NCI-H1048 (cell line): ENCODE measurements around the gene SERAC1.
"Not testable (repeated sequence)": the region's sequence is repeated elsewhere in the genome, so short reads cannot be mapped to it uniquely, and the experiment has no call there.

ENCODE experiments used
- DNase-seq: peaks from one replicate; lab custom pipeline; 2025; lab: John Stamatoyannopoulos, UW

The SERAC1 gene

GRCh38 chr6:158174514-158174913, 6.5 kb upstream of the SERAC1 start:
- no peak for DNase-seq

- no peak for DNase-seq
These were observed 6.0 kb upstream of the SERAC1 start for GRCh38 chr6:158174024-158174423.

- no peak for DNase-seq
These were observed 3.9 kb upstream of the SERAC1 start for GRCh38 chr6:158172001-158172400.

- no peak for DNase-seq
These were observed 2.6 kb upstream of the SERAC1 start for GRCh38 chr6:158170656-158171081.

GRCh38 chr6:158169634-158170033, 1.6 kb upstream of the SERAC1 start:
- not testable (repeated sequence) for DNase-seq

- no peak for DNase-seq
These were observed 2.1 kb downstream of the SERAC1 start for GRCh38 chr6:158165919-158166416.

GRCh38 chr6:158164579-158165170, 3.4 kb downstream of the SERAC1 start:
- no peak for DNase-seq

GRCh38 chr6:158161566-158162254, 6.4 kb downstream of the SERAC1 start:
- DNase-seq, result no peak

- DNase-seq, result no peak
These were observed 7.0 kb downstream of the SERAC1 start for GRCh38 chr6:158160932-158161539.

- DNase-seq, result no peak
These were observed 9.3 kb downstream of the SERAC1 start for GRCh38 chr6:158158748-158159147.

- no peak for DNase-seq
These were observed 9.9 kb downstream of the SERAC1 start for GRCh38 chr6:158158123-158158522.

GRCh38 chr6:158157064-158157764, 10.8 kb downstream of the SERAC1 start:
- DNase-seq, result no peak

GRCh38 chr6:158154816-158155215, 13.2 kb downstream of the SERAC1 start:
- no peak for DNase-seq

GRCh38 chr6:158153576-158153975, 14.5 kb downstream of the SERAC1 start:
- no peak for DNase-seq

- DNase-seq, result no peak
These were observed 15.4 kb downstream of the SERAC1 start for GRCh38 chr6:158152659-158153058.

GRCh38 chr6:158152025-158152424, 16.0 kb downstream of the SERAC1 start:
- DNase-seq, result not testable (repeated sequence)

GRCh38 chr6:158150701-158151100, 17.4 kb downstream of the SERAC1 start:
- DNase-seq, result no peak

GRCh38 chr6:158149641-158150040, 18.4 kb downstream of the SERAC1 start:
- DNase-seq, result no peak

GRCh38 chr6:158143700-158144099, 24.4 kb downstream of the SERAC1 start:
- DNase-seq, result no peak

- DNase-seq, result no peak
These were observed 25.3 kb downstream of the SERAC1 start for GRCh38 chr6:158142789-158143188.

GRCh38 chr6:158131926-158132325, 36.1 kb downstream of the SERAC1 start:
- DNase-seq, result no peak

GRCh38 chr6:158125271-158125670, 42.8 kb downstream of the SERAC1 start:
- no peak for DNase-seq

GRCh38 chr6:158124288-158124687, 43.8 kb downstream of the SERAC1 start:
- no peak for DNase-seq
